SH-SY5Y (cell line): ENCODE data around the gene PRDM2.

ENCODE experiments used
- GATA2 ChIP-seq: IDR thresholded peaks from 2 replicates; pipeline ENCODE4 v1.6.1; 2011; ENCODE audit warnings: mild to moderate bottlenecking, low read depth, low read length
- GATA3 ChIP-seq: IDR thresholded peaks from 2 replicates; pipeline ENCODE4 v1.6.1; 2011; ENCODE audit warnings: low read depth, mild to moderate bottlenecking, low read length, moderate library complexity

DNA sequence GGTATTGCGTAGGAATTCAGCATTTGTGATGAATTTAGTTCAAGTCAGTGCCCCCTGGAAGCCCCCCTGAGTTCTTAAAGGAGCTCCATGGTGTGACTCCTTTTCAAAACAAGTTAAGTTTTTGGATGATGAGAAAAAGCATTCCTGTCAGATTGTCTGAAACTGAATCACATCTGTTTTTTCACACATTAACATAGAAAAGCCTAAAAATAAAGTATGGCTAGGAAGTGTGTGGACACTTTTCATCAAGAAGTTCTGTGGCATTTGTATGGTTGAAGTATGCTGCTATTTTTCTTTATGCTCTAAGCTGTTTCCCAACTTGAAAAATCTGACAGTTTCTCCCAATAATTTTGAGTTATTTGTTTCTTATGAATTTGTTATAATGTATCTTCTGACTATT is 33.7 kb downstream of the PRDM2 start:
- TF ChIP-seq GATA2 = no peak
- TF ChIP-seq GATA3 = no peak
